K562 (cell line): ENCODE measurements around the gene FBXW2. TPM values are rescaled to one million over a fixed set of nuclear protein-coding genes. Genes with fewer than 3 reads are reported as not detected.

Experiments
- ATAC-seq: fragments of 200-7000 bp; cut with Tn5 transposase; 3 replicates; pipeline ENCODE4 v1.9.1; 2020; ENCODE audit warnings: moderate library complexity
- BruUV-seq: library from RNA; stranded (reverse); fragments of 400-500 nt; replicated peaks from 2 replicates; lab custom pipeline; 2021; lab: Mats Ljungman, UMichigan
- CTCF ChIA-PET: fragments of 300-600 bp; formaldehyde crosslinking; extraction: SDS; loops from one replicate; lab custom pipeline; 2021; ENCODE audit warnings: low intra/inter-chr PET ratio; lab: Yijun Ruan, JAX
- POLR2A ChIA-PET: fragments of 300-600, 350-650 bp; sonication (Branson Sonifier 250); formaldehyde crosslinking; extraction: SDS; loops from one replicate; lab custom pipeline; 2021; ENCODE audit warnings: antibody characterized with exemption, inconsistent platforms; lab: Yijun Ruan, JAX
- DNase-seq, 4 experiments: peaks; one replicate each; pipeline versions ENCODE4 v3.0.0 to v3.0.0-alpha.2; 2011 to 2018; ENCODE audit warnings: low spot score in 3 of 4, mixed read lengths in 3 of 4; ENCODE audit errors: extremely low read depth in 1 of 4
- FAIRE-seq: peaks from 2 replicates; lab custom pipeline; 2011; peaks lifted over from hg19 to GRCh38; lab: Jason Lieb, UNC
- H2AFZ ChIP-seq: 2 replicates; pipeline ENCODE4 v1.6.0; 2011; ENCODE audit warnings: low read depth, low read length, control low read depth, inconsistent platforms
- H3K27ac ChIP-seq: fragments of 200-600 bp; 3 replicates; pipeline ENCODE4 v1.8.0; 2011; ENCODE audit warnings: low read depth, mild to moderate bottlenecking, control low read depth, inconsistent platforms, low read length, moderate library complexity, mixed read lengths; ENCODE audit errors: extremely low read depth
- H3K27me3 ChIP-seq, 2 experiments: fragments of 300-600 bp in 1 of 2; 2 replicates in 1 of 2; 3 replicates in 1 of 2; pipeline versions ENCODE4 v1.6.0 to v1.8.0; 2011; ENCODE audit warnings: inconsistent platforms in 2 of 2, low read length in 2 of 2, mild to moderate bottlenecking in 1 of 2, mixed read lengths in 1 of 2, moderate library complexity in 1 of 2; ENCODE audit not compliant: control insufficient read depth in 2 of 2, insufficient read depth in 2 of 2
- H3K36me3 ChIP-seq: fragments of 300-600 bp; 3 replicates; pipeline ENCODE4 v1.8.0; 2011; ENCODE audit warnings: mild to moderate bottlenecking, low read length, inconsistent platforms; ENCODE audit not compliant: control insufficient read depth, insufficient read depth
- H3K4me1 ChIP-seq, 2 experiments: fragments of 200-600 bp in 1 of 2; replicated peaks in 1 of 2; 2 replicates in 1 of 2; 3 replicates in 1 of 2; pipeline versions ENCODE4 v1.5.1 to v1.8.0; 2011; ENCODE audit warnings: inconsistent platforms in 2 of 2, low read length in 2 of 2, mild to moderate bottlenecking in 1 of 2, mixed read lengths in 1 of 2, moderate library complexity in 1 of 2; ENCODE audit not compliant: control insufficient read depth in 2 of 2, insufficient read depth in 2 of 2
- H3K4me2 ChIP-seq: 2 replicates; pipeline ENCODE4 v1.6.1; 2011; ENCODE audit warnings: low read length, control low read depth, inconsistent platforms, mixed read lengths; ENCODE audit not compliant: insufficient read depth
- H3K4me3 ChIP-seq: fragments of 200-600 bp; sonication (generic), shearing (Covaris generic); 2 replicates; pipeline ENCODE4 v1.5.1; 2016; ENCODE audit warnings: control low read depth, inconsistent platforms
- H3K79me2 ChIP-seq: fragments of 200-600 bp; 3 replicates; pipeline ENCODE4 v1.8.0; 2011; ENCODE audit warnings: low read length, inconsistent platforms; ENCODE audit not compliant: control insufficient read depth, insufficient read depth
- H3K9ac ChIP-seq, 2 experiments: 2 replicates each; pipeline versions ENCODE4 v1.6.0 to v1.6.1; 2011; ENCODE audit warnings: low read depth in 2 of 2, low read length in 2 of 2, control low read depth in 1 of 2, inconsistent platforms in 1 of 2, mild to moderate bottlenecking in 1 of 2, mixed read lengths in 1 of 2; ENCODE audit not compliant: insufficient read depth in 1 of 2
- H3K9me1 ChIP-seq: one replicate; pipeline ENCODE4 v1.6.0; 2011; ENCODE audit warnings: inconsistent platforms, mild to moderate bottlenecking, low read length, moderate library complexity; ENCODE audit not compliant: control insufficient read depth, insufficient read depth
- H3K9me3 ChIP-seq: replicated peaks from 2 replicates; pipeline ENCODE4 v1.5.1; 2011; ENCODE audit warnings: low read depth, low read length, inconsistent platforms; ENCODE audit not compliant: control insufficient read depth, insufficient read depth
- H4K20me1 ChIP-seq: replicated peaks from 2 replicates; pipeline ENCODE4 v1.6.1; 2011; ENCODE audit warnings: low read length, inconsistent platforms, mixed read lengths; ENCODE audit not compliant: control insufficient read depth, insufficient read depth
- CGGBP1 ChIP-seq: fragments of 250-450 bp; sonication (Bioruptor Pico); IDR thresholded peaks from 2 replicates; pipeline ENCODE4 v1.9.0; 2021; ENCODE audit warnings: mild to moderate bottlenecking
- CREBBP ChIP-seq: IDR thresholded peaks from one replicate; pipeline ENCODE4 v1.6.1; 2012; ENCODE audit warnings: low read depth, mild to moderate bottlenecking, control low read depth, inconsistent platforms, low read length
- GATAD2B ChIP-seq: fragments of 450-650 bp; IDR thresholded peaks from 2 replicates; pipeline ENCODE4 v1.6.1; 2017; ENCODE audit warnings: mild to moderate bottlenecking, borderline replicate concordance
- MCM7 ChIP-seq, 2 experiments: fragments of 450-650 bp; IDR thresholded peaks; 2 replicates each; pipeline ENCODE4 v1.6.1; 2016 to 2018
- PHF8 ChIP-seq: fragments of 200-600 bp; sonication (generic); IDR thresholded peaks from 2 replicates; pipeline ENCODE4 v1.6.1; 2012; ENCODE audit warnings: mixed run types, mild to moderate bottlenecking, inconsistent platforms, low read length, moderate library complexity, borderline replicate concordance
- POLR2AphosphoS2 ChIP-seq: IDR thresholded peaks from 2 replicates; pipeline ENCODE4 v1.6.1; 2012; ENCODE audit warnings: low read length, improper control_type of control experiment
- ZBTB49 ChIP-seq: sonication (generic); formaldehyde crosslinking; IDR thresholded peaks from 2 replicates; pipeline ENCODE4 v1.8.0; 2022; ENCODE audit warnings: missing genetic modification reagents, mild to moderate bottlenecking, borderline replicate concordance
- ZNF311 ChIP-seq: fragments of 250-450 bp; sonication (Bioruptor Pico); IDR thresholded peaks from 2 replicates; pipeline ENCODE4 v1.4.0; 2020; ENCODE audit warnings: mild to moderate bottlenecking, moderate library complexity
- WGBS: fragments of 100-300 bp; shearing (Covaris generic); methylation state at CpG from one replicate; pipeline ENCODE4 v1.1.6; 2016; ENCODE audit warnings: low coverage, mixed read lengths; ENCODE audit not compliant: insufficient coverage; ENCODE audit errors: missing lambda C conversion rate; 5-methylcytosine and 5-hydroxymethylcytosine counted together
- in situ Hi-C: fragments of 300-500 bp; cut with MboI; formaldehyde crosslinking; loops from 4 replicates; pipeline ENCODE4 v1.15.0; 2018; ENCODE audit warnings: inconsistent platforms, mixed read lengths
- intact Hi-C: fragments of 100-400 bp; cut with micrococcal nuclease; formaldehyde crosslinking; loops from 2 replicates; pipeline ENCODE4 v1.14.2; 2022
- polyA plus RNA-seq, 8 experiments: library from polyadenylated mRNA; depleted of rRNA in 4 of 8; stranded (reverse) in 5 of 8; unstranded in 3 of 8; fragments of >200 nt; fragmentation: Nextera tagmentation in 2 of 8; fragmentation: Illumina TruSeq in 1 of 8; extraction: Ambion mirVana in 2 of 8; extraction: Trizol in 1 of 8; gene quantifications; 2 replicates each; pipeline versions ENCODE4 v1.2.1 to v1.2.3, GENCODE V29; 2011 to 2014; ENCODE audit warnings: inconsistent platforms in 1 of 8, missing spikeins in 1 of 8
- total RNA-seq, 7 experiments: library from RNA; depleted of rRNA in 6 of 7; stranded (reverse); fragments of >200 nt in 6 of 7; fragmentation: Illumina TruSeq in 2 of 7; extraction: Trizol in 2 of 7; gene quantifications; 2 replicates each; pipeline versions ENCODE4 v1.2.1 to v1.2.3, GENCODE V29; 2011 to 2021; ENCODE audit warnings: low replicate concordance in 1 of 7

The FBXW2 gene
- total and polyA plus RNA-seq, 9 of the 15 experiments (the other 6 are each of a cell fraction or from before 2014, with no cell fraction given), result 2.5 to 57.8 (median 28.1) TPM

- no peak for TF ChIP-seq ZBTB49 (CRISPR knock-in tag)
- no peak for TF ChIP-seq ZNF311 (CRISPR knock-in tag)
- TF ChIP-seq CREBBP, result no peak
- no peak for TF ChIP-seq POLR2AphosphoS2
- TF ChIP-seq CGGBP1 (CRISPR knock-in tag), result no peak
- no peak for TF ChIP-seq GATAD2B
- TF ChIP-seq, all 486 proteins: peak for 0
Observed at GRCh38 chr9:120741701-120742100, 51.5 kb downstream of the FBXW2 start (continued).

- 0% methylated on average over 1 of the region's 1 CpG for WGBS
- no TSS peak for BruUV-seq
- CTCF ChIA-PET, result no interaction called here
Observed at GRCh38 chr9:120741191-120741590, 52.0 kb downstream of the FBXW2 start.

More at GRCh38 chr9:120741191-120741590, 52.0 kb downstream of the FBXW2 start:
- H3K4me3 ChIP-seq, result no peak overlapping the region
- no peaks in the 10 kb centered on the region for H4K20me1 ChIP-seq
- POLR2A ChIA-PET, result no interaction called here
- no peak overlapping the region for H3K27ac ChIP-seq
- no peaks in the 10 kb centered on the region for H3K9me3 ChIP-seq
- no peaks in the 10 kb centered on the region for H3K27me3 ChIP-seq
- no peaks in the 10 kb centered on the region for H3K9me1 ChIP-seq
- H3K9ac ChIP-seq, result no peak overlapping the region
- in situ Hi-C loops (loop anchor here (5.0 to 10.0 kb wide), 2 partner anchors 324 to 426 kb away; no protein-coding TSS in a partner anchor), intact Hi-C loops (loop anchor here (5.0 to 10.0 kb wide), 5 partner anchors 196 to 661 kb away; no protein-coding TSS in a partner anchor)
- no peaks in the 10 kb centered on the region for H3K79me2 ChIP-seq
- H2AFZ ChIP-seq, result no peak overlapping the region
- no peaks in the 10 kb centered on the region for H3K36me3 ChIP-seq
- ATAC-seq, result no peak
- TF ChIP-seq MCM7 (IDR thresholded peaks at IDR 0.05) (no peak), PHF8 (no peak)
- H3K4me2 ChIP-seq, result no peak overlapping the region
- FAIRE-seq, result no peak
- no peaks in the 10 kb centered on the region; a peak in 1 of 5 replicates for H3K4me1 ChIP-seq
- DNase-seq, result no peak
